Measurements from ENCODE around the gene ACIN1. TPM values are rescaled to one million over a fixed set of nuclear protein-coding genes. Genes with fewer than 3 reads are reported as not detected.
A peak's percentile ranks its signal among the peaks of the same experiment; 100 is the strongest.

ACIN1 gene
- total and polyA plus RNA-seq, 9 of the 15 experiments (the other 6 are each of a cell fraction or from before 2014, with no cell fraction given), result 5.0 to 196 (median 129) TPM

DNA sequence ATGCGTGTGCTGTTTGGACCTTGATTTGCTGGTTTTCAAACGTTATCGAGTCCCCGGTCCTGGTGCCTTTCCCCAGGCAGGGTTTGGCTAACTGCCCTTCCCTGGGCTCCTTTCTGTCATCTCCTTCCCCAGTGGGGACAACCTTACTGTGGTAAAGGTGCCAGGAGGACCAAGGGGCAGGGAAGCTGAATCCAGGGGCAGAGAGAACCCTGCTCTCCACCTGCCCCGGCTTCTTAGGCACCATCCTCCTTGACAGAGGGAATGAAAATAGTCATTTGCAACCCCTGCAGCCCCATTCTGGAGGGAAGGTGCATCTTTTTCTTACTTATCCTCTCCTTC lies 19.2 kb upstream of the ACIN1 start:
- TF ChIP-seq RCOR1 (IDR thresholded peaks at IDR 0.05; ENCODE audit: borderline replicate concordance in 1 of 2, low read depth in 2 of 2, low read length in 2 of 2) (no peak), GATAD2A (IDR thresholded peaks at IDR 0.05) (no peak), SRSF9 (IDR thresholded peaks at IDR 0.05; ENCODE audit: borderline replicate concordance, low read depth, low read length) (no peak), MIER1 (IDR thresholded peaks at IDR 0.05; ENCODE audit: low read depth) (no peak), ZNF586 (CRISPR knock-in tag; conservative IDR thresholded peaks at IDR 0.05) (no peak), FOXM1 (IDR thresholded peaks at IDR 0.05; ENCODE audit: low read depth) (no peak), FOXM1 (CRISPR knock-in tag; IDR thresholded peaks at IDR 0.05; ENCODE audit: low read depth) (no peak), STAT5B (CRISPR knock-in tag; IDR thresholded peaks at IDR 0.05) (no peak), FOXP1 (CRISPR knock-in tag; IDR thresholded peaks at IDR 0.05) (no peak), THRAP3 (IDR thresholded peaks at IDR 0.05; ENCODE audit: borderline replicate concordance) (no peak)
- TF ChIP-seq, protein P1, sequence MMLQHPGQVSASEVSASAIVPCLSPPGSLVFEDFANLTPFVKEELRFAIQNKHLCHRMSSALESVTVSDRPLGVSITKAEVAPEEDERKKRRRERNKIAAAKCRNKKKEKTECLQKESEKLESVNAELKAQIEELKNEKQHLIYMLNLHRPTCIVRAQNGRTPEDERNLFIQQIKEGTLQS (IDR thresholded peaks at IDR 0.05), result no peak
- TF ChIP-seq, protein P1 (CRISPR knock-in tag; conservative IDR thresholded peaks at IDR 0.05), result no peak
- TF ChIP-seq, protein P2, sequence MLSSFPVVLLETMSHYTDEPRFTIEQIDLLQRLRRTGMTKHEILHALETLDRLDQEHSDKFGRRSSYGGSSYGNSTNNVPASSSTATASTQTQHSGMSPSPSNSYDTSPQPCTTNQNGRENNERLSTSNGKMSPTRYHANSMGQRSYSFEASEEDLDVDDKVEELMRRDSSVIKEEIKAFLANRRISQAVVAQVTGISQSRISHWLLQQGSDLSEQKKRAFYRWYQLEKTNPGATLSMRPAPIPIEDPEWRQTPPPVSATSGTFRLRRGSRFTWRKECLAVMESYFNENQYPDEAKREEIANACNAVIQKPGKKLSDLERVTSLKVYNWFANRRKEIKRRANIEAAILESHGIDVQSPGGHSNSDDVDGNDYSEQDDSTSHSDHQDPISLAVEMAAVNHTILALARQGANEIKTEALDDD (IDR thresholded peaks at IDR 0.05), result no peak
- TF ChIP-seq, protein P3, sequence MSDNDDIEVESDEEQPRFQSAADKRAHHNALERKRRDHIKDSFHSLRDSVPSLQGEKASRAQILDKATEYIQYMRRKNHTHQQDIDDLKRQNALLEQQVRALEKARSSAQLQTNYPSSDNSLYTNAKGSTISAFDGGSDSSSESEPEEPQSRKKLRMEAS (CRISPR knock-in tag; IDR thresholded peaks at IDR 0.05), result no peak
- TF ChIP-seq, protein P4, sequence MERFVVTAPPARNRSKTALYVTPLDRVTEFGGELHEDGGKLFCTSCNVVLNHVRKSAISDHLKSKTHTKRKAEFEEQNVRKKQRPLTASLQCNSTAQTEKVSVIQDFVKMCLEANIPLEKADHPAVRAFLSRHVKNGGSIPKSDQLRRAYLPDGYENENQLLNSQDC (CRISPR knock-in tag; IDR thresholded peaks at IDR 0.05), result no peak
- Histone ChIP-seq H3K27ac (ENCODE audit: extremely low read depth, low read depth, low read length) (no peak overlapping the region), H4K20me1 (replicated peaks; ENCODE audit: control insufficient read depth, insufficient read depth, low read length) (peaks cover 3% of the 10 kb centered on the region; the same call in 1 of the 2 replicates), H3K27me3 (ENCODE audit: control insufficient read depth in 2 of 2, insufficient read depth in 2 of 2, low read length in 2 of 2) (peaks cover 0 to 13% of the 10 kb centered on the region in 2 experiments; a peak in 3 of 5 replicates), H2AFZ (ENCODE audit: low read depth, low read length) (no peak overlapping the region), H3K9ac (ENCODE audit: insufficient read depth in 1 of 2, low read depth in 2 of 2, low read length in 2 of 2) (peak overlapping the region in 1 of 2 experiments; percentile 43; a peak in 1 of 4 replicates), H3K4me2 (ENCODE audit: insufficient read depth, low read length) (no peak overlapping the region), H3K79me2 (ENCODE audit: control insufficient read depth, insufficient read depth, low read length) (no peaks in the 10 kb centered on the region), H3K36me3 (ENCODE audit: control insufficient read depth, insufficient read depth, low read length) (no peaks in the 10 kb centered on the region), H3K9me1 (ENCODE audit: control insufficient read depth, insufficient read depth, low read length) (no peaks in the 10 kb centered on the region), H3K4me1 (replicated peaks in 1 of 2; ENCODE audit: control insufficient read depth in 2 of 2, insufficient read depth in 2 of 2, low read length in 2 of 2) (peaks cover 26 to 53% of the 10 kb centered on the region in 2 experiments), H3K9me3 (replicated peaks; ENCODE audit: control insufficient read depth, insufficient read depth, low read depth, low read length) (no peaks in the 10 kb centered on the region), H3K4me3 (no peak overlapping the region)
- BruUV-seq (replicated peaks), result no TSS peak
- 58% methylated on average over 5 of the region's 5 CpGs for WGBS (ENCODE audit: insufficient coverage, low coverage, missing lambda C conversion rate)
- in situ Hi-C loops (cut with MboI), result no loop called here
- no peak for FAIRE-seq
- ChIA-PET POLR2A (interaction anchor here (0.7 kb wide), 1 partner anchor 164 kb away, joined by 3 read pairs; no protein-coding TSS in a partner anchor), CTCF (ENCODE audit: low intra/inter-chr PET ratio) (no interaction called here)
- intact Hi-C loops (cut with micrococcal nuclease), result no loop called here
- DNase-seq (ENCODE audit: extremely low read depth in 1 of 4, low spot score in 3 of 4), result no peak
- no peak for ATAC-seq

Data from K562 (cell line).